ENCODE data around the gene NANOS1.

- TF ChIP-seq CTCF (conservative IDR thresholded peaks at IDR 0.05; ENCODE audit: low read length) (no peak), EZH2phosphoT487 (IDR thresholded peaks at IDR 0.05; ENCODE audit: borderline replicate concordance, low read depth, low read length) (no peak)
Observed at GRCh38 chr10:118983263-118983662, 46.3 kb upstream of the NANOS1 start.

All from OCI-LY7 (cell line).